ENCODE results near the gene NOXRED1.
A peak's percentile ranks its signal among the peaks of the same experiment; 100 is the strongest.
"Not testable (repeated sequence)": the region's sequence is repeated elsewhere in the genome, so short reads cannot be mapped to it uniquely, and the experiment has no call there.

Gene NOXRED1, protein sequence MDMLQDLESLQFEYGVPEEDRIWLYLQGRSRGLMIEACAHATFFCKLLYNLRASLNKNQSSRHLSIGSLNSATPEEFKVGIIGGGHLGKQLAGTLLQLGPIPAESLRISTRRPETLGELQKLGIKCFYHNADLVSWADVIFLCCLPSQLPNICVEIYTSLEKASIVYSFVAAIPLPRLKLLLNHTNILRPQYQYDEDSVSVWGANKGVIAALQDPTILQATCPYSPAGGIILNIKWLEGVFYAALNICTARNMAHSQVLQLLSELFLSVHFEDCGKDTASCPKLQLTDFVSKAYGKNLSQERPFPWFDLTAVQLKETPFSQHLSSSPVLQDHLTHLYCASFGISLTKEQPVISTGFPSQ

DNA sequence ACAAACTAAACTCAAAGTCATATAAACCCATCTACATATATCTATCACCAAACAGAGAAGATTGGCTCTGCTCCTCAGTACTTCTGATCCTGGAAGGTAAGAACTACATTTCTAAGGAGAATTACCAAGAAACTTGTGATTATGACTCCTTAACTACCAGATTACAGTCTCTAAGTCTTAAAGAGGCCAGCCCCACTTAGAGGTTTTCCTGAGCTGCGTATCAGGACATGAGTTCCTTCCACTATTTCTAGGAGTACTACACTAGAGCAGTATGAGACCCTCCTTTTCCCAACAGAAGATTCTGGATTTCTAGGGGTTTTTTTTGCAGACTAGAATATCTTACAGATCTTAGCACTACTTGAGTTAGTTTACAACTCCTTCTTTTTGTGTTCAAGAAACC, at the start of gene NOXRED1:
Gene NOXRED1, minus strand, starts transcription at position 101 of the 400 bp plus-strand sequence. CDS start 634 bp downstream, outside the sequence.
- DNase-seq = no peak

DNA sequence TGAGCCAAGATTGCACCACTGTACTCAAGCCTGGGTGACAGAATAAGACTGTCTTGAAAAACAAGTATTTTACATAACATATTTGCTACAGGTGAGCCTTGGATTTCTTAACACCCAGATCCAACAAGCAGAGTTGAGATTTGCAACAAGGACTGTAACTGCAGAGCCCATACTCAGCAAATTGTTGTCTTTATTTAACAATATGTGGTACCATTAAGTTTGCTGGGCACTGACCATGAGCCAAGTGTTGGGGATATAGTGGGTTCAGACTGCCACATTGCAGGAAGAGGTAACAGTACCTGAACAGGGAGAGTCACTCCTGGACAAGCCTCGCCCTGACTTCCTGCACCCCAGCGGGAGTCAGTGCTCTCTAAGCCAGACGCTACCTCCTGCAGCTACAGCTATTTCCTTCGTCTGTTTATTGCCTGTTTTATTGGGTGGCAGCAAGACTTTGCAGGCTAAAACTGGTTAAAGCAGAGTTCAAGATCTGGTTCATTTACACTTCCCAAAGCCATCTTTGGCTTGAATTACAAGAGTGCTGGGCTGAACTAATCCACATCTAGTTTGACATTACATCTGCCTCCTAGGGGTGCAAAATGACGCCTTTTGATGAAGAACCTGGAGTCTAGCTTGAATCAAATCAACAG, 47.0 kb upstream of the NOXRED1 start:
- no peak for DNase-seq

DNA sequence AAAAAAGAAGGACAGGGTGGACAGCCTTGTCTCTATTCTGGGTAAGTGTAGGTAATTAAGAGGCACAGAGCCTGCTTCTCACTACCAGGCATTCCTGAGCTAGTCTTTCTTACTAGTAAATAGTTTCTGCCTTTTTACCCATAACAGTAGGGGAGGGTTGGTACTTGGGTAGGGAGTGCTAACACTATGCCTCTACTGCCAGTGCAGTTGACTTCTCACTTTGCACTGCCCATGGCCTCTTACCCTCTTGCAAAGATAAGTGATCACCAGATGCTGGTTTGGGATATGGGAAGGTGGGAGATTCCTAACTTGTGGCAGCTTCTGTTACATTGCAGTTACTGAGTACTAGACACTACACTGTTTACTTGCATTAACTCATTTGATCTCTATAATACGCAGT, 46.2 kb upstream of the NOXRED1 start:
- no peak for DNase-seq

DNA sequence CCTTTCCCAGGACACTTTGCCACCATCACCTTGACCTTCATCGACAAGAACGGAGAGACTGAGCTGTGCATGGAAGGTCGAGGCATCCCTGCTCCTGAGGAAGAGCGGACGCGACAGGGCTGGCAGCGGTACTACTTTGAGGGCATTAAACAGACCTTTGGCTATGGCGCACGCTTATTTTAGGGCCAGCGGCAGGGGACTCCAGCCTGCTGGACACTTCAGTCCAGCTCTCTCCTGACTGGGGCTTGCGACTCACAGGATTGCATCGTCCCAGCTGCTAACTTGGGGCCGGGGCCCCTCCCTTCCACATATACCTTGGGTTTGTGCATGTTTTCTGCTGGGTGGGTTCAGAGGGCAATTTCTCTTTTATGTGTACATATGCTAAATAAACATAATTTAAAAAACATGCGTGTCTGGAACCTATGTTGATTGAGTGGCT, 45.8 kb upstream of the NOXRED1 start:
- no peak for DNase-seq

DNA sequence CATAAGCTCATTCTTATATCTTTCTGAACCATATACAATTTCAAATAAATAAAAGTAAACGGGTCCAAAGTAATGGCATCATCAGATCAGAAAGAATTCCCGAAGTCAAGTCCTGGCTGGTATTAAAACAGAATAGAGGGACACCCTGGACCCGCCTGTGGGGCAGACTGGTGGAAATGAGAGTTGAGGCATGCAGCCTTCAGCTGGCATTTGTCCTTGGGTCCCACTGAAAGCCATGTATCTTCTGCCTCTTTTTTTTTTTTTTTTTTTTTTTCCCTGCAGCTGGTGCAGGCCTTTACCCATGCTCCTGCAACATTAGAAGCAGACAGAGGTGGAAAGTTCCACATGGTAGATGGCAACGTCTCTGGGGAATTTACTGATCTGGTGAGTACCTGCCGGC, 44.5 kb upstream of the NOXRED1 start:
- DNase-seq = no peak

DNA sequence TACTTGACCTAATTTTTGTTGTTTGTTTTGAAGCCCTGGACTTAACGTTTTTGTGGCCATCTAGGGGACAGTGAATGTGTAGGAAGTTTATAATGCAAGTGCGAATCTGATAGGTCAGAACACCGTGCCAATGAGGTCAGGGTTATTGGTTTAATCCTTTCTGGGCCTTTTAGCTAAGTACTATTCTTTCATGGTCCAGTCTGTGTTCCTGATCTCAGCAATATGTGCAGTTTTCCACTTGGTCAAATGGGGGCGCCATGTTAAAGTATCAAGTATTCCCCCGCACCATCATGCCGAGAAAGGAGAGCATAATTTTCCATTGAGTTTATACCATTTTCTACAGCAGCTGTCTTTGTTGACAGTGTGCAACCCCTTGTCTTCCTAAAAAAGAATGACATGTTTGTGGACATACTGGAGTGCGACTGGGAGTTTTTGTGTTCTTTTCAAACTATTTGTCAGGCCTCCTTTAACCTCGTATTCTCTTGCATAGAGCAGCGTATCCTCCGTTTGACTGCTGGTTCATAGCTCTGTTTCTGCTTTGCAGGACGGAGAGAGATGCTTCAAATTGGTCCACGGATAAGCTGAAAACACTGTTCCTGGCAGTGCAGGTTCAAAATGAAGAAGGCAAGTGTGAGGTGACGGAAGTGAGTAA, 35.9 kb upstream of the NOXRED1 start:
- no peak for DNase-seq

DNA sequence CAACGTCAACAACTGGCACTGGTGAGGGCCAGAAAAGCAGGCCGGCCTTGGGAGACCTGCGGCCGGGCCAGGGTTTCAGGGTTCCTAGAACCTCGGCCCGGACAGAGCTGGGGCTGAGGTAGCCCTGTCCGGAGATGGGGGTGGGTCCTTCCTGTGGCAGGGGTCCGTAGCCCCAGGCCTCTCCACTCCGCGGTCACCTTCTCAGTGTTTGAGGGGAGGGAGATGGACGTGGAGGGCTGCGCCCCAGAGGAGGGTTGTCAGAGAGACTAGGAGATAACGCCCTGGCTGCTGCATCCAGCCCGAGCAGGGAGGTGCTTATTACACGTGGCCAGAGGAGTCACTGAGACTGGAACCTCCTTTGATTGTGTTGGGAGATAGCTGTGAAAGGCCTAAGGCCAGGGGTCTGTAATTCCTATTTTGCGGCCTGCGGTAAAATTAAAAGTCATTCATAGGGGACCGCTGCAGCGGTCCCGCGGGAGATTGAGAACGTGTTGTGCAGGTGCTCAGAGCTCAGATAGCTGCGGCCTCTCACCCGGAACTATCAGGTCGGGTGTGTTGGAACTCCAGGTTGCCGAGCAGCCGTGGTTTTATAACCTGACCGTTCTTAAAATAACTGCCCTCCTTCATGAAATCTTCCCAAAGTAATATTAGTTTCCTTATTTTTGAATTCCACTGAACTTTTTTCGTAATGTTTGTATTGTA, 35.1 kb upstream of the NOXRED1 start:
- no peak for DNase-seq

DNA sequence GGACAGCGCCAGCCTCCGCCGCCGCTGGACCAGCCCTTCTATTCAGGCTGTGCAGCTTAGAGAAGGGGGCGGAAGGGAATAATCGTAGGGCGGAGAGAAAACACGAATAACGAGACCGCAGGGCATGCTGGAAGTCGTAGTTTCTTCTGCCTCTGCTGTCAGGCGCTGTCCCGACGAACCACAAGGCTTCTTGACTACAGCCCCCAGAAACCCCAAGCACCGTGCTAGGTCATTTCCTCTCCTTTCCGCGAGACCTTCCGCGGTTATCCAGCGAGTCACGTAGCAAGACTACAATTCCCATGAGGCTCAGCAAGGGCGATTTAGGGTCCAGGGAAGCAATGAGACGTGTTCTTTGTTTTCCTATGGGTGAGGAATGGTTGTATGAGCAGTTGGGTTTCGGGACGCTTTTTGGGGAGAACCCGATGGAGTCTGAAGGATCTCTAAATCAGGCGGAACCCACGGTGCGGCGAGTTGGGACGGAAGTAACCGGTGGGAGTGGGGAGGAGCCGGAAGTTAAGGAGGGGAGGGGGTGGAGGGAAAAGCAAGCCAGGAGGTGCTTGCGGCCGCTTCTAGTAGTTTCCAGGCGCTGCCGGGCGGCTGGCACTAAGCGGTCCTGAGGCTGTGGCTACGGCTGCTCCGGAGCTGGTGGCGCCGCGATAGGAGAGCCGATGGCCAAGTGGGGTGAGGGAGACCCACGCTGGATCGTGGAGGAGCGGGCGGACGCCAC, 34.4 kb upstream of the NOXRED1 start, which contains the start of the genes AHSA1 and VIPAS39:
Gene AHSA1, plus strand, starts transcription at position 572 of the 727 bp plus-strand sequence. Its CDS starts 97 bp downstream, at position 669.
Gene VIPAS39, minus strand, starts transcription at position 80 of the 727 bp plus-strand sequence. CDS start 3,499 bp downstream, outside the sequence.
- peak; percentile 98 for DNase-seq

DNA sequence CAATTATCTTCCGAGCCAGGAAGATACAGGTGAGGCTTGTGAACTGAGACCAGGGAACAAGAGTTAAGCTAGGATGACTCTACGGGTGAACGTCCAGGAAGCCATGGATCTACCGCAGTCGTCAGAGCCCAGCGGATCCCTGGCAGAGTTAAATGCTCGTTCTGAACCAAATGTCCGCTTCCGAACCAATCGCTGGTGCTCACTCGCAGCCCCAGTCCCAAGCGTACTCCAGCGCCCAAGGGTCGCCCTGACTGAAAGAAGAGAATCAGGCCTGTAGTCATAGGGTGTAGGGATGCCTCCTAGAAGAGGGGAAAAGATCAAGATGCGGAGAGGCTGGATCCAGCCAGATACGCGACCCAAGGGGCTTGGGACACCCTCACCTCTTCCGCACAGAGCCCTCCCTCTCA, 33.8 kb upstream of the NOXRED1 start:
- DNase-seq = no peak

DNA sequence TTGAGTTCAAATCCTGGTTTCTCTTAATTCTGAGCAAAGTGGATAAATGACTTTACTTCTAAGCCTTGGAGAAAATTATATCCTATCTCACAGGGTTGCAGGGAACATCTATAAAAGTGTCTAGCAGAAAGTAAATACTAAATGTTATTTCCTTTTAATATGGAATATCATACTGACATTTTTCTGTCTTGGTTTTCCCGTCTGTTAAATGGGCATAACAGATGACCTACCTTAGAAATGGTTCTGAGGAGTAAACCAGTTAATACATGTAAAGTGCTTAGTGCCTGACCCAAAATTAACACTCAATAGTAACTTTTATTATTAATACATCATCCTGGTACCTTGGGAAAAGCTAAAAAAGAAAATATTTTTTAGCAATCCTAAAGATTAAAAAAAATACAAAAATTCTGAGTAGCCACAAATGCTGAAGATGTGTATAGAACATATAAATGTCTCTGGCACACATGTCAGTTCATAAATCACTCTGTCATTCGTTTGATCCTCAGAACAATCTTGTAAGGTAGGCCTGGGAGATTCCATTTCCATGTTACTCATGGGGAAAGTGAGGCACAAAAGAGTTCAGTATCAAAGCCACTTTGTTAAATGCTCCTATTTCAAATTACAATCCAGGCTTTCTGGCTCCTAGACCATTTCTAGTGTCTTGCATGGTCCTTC, 32.8 kb upstream of the NOXRED1 start:
- DNase-seq = no peak

DNA sequence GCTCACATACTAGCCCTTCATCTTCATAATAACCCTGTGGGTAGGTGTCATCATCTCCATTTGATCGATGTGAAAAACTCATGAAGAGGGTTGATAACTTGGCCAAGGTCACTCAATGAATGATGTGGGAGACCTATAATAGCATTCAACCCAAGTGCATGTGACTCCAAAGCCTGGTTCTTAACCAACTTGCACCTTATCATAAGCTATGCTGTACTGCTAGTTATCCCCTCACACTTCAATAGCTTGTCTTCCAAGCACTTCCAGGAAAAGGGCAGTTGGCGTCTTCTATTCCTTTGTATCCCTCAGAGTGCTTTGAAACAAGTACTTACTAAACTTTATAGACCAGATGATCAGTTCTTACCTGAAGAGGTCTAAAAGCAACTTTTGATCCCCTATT, 18.9 kb upstream of the NOXRED1 start:
- no peak for DNase-seq

DNA sequence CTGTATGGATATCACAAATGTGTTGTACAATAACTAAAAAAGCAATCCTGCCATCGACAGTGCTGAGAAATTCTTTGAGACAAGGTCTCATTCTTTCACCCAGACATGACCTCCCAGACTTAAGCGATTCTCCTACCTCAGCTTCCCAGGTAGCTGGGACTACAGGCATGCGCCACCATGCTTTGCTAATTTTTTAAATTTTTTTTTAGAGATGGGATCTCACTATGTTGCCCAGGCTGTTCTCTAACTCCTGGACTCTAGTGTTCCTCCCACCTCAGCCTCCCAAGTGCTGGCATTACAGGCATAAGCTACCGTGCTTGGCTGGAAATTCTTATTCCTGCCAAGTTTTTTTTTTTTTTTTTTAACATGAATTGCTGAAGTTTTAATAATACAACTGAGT, 16.5 kb upstream of the NOXRED1 start:
- DNase-seq = no peak

DNA sequence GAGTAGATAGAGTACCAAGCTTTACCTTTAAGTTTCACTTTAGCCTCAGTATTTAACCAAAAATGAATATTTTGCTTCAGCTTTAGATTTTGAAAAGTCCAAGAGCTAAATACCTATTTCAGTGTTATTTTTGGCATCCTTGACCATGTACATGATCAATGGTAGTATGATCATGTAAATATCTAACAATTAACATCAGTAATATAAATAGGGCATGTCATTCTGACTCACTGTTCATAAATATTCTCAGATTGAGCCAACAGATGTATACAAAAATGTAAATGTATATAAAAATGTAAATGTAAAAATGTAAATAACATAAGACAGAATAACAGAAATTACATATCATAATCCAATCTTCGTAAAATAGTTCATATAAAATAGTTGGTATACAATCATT, 15.3 kb upstream of the NOXRED1 start:
- DNase-seq = no peak

DNA sequence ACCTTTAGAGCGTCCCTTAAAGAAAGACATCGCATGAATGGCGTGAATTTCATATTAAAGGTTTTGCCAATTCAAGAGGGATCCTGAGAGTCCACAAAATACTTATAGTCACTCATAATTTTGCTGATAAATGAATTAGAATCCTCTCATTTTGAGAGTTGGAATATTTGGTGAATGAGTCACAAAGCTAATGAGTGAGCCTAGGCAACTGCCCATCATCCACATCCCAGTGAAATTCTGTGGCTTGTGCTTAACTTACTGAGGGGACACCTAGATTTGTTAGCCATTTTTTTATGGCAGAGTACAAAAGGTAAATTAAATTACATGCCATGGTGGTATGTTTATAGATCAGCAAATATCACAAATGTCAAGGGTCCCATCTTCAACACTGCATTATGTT, 12.7 kb upstream of the NOXRED1 start:
- DNase-seq = no peak

DNA sequence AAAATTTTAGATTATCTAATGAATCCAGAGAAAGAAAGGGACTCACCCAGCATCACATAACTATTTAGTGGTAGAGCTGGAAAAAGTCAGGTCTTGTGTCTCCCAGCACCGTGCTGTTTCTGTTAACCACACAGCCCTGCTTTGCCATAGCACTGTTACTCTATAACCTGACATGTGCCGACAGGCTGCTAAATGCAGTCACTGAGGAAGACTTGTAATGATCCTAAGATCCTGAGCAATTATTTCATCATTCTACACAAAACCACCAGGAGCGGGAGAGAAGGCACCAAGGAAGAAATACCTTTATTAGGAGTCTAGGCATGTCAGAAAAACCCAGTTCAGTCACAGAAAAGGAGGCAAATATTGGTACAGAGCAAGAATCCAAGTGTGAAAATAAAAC, 3.1 kb upstream of the NOXRED1 start:
- no peak for DNase-seq

DNA sequence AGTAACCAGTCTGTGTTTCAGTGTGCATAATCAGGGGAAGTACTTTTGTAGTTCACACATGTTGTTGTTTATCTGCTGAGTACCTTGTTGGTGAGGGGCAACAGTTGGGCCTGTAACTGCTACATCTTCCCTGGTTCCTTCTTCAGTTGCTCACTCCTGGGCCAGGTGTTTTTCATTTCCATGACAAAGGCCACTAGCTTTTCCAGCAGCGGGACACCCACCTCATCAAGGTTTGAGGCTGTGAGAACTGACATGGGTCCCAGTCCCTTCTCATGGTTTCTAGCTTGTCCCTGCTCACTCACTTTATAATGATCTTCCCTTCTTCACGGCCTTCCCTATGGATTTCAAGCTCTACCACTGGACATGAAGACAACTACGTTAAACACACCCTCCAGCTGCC, 1.5 kb upstream of the NOXRED1 start:
- no peak for DNase-seq

DNA sequence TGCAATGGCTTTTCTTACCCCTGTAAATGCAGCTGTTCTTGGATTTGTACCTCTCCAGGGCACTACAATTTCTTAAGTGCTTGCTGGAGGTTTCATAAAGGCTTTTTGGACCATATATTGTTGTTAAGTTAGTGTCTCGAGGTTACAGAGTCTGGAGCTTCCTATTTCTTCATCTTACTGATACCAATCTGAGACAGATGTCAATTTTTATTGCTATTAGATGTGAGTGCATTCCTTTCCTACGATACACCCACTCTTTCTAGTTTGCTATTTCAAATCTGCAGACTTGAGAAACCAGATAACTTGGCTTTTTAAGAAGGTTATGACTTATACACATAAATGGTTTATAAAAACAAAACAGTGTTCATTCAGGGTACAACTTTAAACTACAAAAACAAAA, 2.1 kb downstream of the NOXRED1 start:
- no peak for DNase-seq

DNA sequence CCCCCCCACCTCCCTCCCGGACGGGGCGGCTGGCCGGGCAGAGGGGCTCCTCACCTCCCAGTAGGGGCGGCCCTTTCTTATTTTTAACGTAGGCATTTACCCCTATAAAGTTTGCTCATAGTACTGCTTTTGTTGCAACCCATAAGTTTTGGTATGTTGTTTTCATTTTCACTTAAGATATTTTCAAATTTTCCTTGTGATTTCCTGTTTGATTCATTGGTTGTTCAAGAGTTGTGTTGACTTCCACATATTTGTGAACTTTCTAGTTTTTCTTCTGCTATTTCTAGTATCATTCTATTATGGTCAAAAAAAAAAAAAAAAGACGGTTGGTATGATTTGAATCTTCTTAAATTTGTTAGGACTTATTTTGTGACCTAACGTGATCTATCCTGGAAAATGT, 6.5 kb downstream of the NOXRED1 start:
- DNase-seq = no peak

DNA sequence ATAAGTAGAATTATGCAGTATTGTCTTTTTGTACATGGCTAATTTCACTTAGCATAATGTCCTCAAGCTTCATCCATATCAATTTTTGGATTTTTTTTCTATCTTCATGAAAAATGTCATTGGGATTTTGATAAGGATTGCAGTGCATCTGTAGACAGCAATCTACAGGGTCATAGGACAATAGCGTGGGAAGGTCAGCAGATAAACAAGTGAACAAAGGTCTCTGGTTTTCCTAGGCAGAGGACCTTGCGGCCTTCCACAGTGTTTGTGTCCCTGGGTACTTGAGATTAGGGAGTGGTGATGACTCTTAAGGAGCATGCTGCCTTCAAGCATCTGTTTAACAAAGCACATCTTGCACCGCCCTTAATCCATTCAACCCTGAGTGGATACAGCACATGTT, 7.2 kb downstream of the NOXRED1 start:
- not testable (repeated sequence) for DNase-seq

DNA sequence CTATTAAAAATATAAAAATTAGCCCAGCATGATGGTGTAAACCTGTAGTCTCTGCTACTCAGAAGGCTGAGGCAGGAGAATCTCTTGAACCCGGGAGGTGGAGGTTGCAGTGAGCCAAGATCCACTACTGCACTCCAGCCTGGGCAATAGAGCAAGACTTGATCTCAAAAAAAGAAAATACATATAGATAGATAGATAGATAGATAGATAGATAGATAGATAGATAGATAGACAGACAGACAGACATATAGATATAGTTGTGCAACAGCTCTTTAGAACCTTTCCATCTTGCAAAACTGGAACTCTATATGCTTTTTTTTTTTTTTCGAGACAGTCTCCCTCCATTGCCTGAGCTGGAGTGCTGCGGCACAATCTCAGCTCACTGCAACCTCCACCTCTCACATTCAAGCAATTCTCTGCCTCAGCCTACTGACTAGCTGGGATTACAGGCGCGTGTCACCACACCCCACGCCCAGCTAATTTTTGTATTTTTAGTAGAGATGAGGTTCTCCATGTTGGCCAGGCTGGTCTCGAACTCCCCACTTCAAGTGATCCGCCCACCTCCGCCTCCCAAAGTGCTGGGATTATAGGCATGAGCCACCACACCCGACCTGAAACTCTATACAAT, 7.8 kb downstream of the NOXRED1 start:
- not testable (repeated sequence) for DNase-seq

DNA sequence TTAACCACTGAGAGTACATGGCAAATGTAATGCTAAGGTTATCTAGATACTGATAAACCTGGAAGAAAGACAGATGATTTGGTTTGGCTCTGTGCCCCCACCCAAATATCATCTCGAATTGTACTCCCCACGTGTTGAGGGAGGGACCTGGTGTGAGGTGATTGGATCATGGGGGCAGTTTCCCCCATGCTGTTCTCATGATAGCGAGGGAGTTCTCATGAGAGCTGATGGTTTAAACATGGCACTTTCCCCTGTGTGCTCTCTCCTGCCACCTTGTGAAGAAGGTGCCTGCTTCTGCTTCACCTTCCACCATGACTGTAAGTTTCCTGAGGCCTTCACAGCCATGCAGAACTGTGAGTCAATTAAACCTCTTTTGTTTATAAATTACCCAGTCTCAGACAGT, 14.2 kb downstream of the NOXRED1 start:
- no peak for DNase-seq
